Stimulated activated CD8-positive, alpha-beta memory T cell treated with anti-CD3 and anti-CD28 coated beads, Interleukin-7, amount 100 ng/mL, for 4 hours (primary cell): ENCODE data around the gene KCNC1.

Experiments
- DNase-seq, 2 donors: peaks; one replicate each; pipeline ENCODE4 v3.0.0-alpha.2; 2020; ENCODE audit warnings: low read depth in 2 of 2

The KCNC1 gene

DNA sequence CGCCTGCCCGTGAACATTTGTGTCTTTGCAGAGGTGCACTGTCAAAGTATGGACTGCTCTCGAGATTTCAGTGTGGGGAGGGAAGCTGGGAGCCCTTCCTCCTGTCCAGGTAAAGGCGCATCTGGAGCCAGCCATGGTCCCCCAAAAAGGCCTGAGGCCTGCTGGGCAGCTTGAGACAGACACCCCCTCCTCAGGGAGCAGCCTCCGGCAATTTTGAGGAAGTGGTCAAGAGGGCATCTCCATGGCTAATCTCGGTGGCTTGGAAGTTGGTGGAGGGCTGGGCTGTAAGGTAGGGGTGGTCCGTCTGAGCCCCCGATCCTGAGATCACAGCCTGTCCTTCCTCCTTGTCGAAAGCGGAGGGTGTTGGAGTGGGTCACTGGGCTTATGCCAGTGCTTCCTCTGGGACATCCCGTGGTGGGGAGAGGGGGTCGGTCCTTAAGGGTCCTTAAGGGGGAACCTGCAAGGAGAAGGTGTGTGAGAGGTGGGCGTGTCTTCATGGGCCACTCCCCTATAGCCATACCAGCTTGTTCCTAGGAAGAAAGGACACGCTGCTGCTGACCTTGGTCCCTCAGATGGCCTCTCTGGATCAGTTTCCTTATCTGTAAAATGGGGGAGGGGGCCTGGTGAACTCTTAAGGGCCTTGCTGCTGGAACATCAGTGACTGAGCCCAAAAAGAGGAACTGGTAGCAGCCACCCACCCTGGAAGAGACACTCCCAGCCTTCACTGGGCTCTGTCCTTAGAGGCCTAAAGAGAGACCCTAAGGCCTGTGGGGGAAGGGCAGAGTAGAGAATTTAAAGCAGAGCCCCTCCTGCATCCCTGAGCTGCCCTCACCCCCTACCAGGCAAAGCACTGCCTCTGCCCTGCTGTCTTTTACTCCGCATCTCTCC, 2.6 kb downstream of the KCNC1 start:
- no peak for DNase-seq

DNA sequence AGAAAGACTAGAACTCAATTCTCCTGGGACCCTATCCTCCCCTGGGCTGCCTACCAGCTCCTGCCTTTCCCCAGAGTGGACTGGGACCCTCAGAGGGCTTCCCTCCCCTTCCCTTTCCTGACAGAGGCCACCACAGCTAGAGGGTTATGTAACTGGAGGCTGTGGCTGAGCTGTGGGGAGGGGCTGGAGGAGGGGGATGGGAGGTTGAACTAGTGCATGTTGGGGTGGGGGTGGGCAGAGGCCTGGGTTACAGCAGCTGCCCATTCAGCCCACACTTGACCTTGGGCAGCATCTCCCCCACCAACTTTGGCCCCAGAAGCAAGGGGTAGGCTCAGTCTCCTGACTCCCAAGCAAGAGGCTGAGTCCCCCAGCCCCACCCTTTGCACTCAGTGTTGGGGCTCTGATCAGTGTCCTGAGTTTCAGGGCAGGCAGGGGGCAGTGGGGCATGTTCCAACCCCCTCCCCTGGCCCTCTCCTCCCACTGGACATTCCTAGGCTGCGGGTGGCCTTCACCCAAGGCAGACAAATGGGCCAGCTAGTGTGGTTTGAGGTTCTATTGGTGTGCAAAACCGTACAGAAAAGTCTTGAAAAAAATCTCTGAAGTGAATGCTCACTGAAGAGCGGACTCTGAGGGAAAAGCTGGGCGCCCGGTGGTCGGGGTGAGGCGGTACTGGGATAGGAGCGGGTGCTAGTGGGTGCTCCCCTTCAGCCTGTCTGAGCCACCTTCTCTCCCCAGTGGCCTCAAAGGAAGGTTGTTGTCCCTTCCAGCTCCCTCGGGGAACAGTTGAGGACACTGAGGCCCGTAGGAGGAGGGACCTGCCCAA, 3.8 kb downstream of the KCNC1 start:
- no peak for DNase-seq

DNA sequence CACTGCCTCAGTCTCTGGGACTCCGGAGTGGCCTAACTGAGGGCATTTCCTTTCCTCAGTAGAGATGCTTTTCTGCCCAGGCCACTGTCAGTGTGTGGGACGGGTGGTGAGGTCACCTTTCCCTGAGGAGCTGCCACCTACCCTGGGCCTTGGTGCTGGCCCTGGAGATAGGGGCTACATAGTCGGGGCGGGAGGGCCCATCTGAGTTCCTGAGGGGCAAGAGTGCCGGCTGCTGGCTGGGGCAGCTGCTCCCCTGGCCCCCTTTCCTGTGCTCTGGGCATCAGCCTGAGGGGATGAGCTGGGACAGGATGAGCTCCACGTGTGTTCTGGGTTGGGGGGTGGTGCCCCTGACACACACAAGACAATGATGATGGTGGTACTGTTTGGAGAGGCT, 5.4 kb downstream of the KCNC1 start:
- no peak for DNase-seq

GRCh38 chr11:17740649-17741235, 6.2 kb downstream of the KCNC1 start:
- DNase-seq = no peak

DNA sequence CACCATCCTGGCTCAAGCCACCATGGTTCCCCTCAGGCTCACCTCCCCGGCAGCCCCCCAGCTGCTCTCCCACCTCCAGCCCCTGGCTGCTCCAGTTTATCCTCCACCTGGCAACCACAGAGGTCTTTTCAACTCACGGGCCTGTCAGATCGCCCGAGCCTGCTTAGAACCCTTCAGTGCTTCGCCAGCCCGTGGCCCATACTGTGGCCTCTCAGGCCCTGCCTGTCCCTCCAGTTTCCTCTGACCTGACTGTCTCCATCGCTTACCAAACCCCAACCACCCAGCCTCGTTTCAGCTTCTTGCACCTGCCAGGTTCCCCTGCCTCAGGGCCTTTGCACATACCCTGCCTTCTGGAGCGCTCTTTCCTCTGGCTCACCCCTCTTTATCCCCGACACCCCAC, 6.9 kb downstream of the KCNC1 start:
- DNase-seq = no peak

DNA sequence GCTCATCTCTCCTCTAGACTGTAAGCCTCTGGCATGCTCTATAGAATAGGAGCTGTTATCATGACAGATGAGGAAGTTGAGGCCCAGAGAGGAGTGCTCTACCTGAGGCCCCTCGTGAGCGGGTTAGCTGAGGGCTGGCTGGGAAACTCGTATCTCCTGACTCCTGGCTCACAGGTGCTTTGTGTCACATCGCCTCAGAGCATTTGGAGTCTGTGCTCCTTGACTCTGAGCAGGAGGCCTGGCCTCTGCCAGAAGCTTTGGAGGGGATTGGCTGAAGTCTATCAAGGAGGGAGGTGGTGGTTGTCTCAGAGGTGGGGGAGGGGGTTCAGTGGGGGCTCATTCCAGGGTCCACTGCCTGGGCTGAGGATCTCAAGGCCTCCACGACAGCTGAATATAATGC, 7.4 kb downstream of the KCNC1 start:
- DNase-seq = no peak

DNA sequence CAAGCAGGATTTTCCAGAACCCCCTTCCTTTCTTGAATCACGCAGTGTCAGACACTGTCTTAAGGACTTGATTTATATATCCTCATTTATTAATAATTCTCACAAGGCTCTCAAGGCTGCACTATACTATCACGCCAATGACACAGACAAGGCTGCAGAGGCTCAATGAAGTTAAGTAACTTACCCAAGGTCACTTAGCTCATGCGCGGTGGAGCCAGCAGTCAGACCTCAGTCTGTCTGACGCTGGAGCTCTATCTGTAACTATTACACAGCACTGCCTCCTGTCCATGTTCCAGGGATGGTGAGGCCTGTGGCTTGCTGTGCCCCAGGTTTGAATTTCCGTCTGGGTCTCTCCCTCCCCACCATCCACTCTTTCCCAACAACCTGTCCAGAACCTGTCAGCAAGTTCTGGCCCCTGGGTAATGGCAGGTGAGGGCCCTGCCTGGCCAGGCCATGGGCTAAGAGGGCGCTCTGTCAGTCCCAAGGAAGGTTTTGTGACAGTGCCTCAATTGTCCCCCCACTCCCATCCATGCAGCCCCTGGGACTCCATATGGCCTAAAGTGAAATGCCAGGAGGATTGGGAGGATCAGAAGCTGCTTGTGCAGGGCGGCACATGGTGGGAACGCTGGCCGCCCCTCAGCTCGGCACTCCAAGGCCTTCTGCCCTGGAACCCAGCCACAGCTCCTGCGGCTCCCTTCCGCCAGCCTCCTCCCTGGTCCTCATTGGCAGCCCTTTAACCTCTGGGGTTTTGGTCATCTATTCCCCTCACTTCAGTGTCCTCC, 8.6 kb downstream of the KCNC1 start:
- no peak for DNase-seq

GRCh38 chr11:17743808-17744119, 9.2 kb downstream of the KCNC1 start:
- DNase-seq = no peak

GRCh38 chr11:17744151-17744940, 9.8 kb downstream of the KCNC1 start:
- no peak for DNase-seq

- DNase-seq = no peak
These were observed 10.6 kb downstream of the KCNC1 start for GRCh38 chr11:17745023-17745772.

GRCh38 chr11:17746096-17746495, 11.5 kb downstream of the KCNC1 start:
- DNase-seq = no peak

GRCh38 chr11:17747131-17747955, 12.8 kb downstream of the KCNC1 start:
- no peak for DNase-seq

- DNase-seq = no peak
These were observed 13.5 kb downstream of the KCNC1 start for GRCh38 chr11:17748044-17748443.

- DNase-seq = no peak
These were observed 14.5 kb downstream of the KCNC1 start for GRCh38 chr11:17748761-17749721.

- no peak for DNase-seq
These were observed 15.6 kb downstream of the KCNC1 start for GRCh38 chr11:17750013-17750800.

DNA sequence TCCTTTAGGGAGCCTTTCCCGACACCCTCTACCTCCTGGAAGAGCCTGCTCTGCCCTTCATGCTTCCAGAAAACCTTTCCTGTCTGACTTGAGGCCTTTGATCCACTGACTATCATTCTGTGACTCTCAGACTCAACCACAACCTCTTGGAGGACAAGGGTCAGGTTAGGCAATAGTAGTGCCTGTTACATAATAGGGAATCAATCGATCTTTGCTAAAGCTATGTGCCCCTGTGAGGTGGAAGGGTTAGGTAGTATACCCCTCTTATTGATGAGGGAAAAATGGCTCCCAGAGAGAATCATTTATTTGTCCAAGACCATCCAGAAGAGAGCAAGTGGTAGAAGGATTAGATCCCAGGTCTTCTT, 16.2 kb downstream of the KCNC1 start:
- DNase-seq = no peak

GRCh38 chr11:17751558-17751957, 17.0 kb downstream of the KCNC1 start:
- DNase-seq = no peak

DNA sequence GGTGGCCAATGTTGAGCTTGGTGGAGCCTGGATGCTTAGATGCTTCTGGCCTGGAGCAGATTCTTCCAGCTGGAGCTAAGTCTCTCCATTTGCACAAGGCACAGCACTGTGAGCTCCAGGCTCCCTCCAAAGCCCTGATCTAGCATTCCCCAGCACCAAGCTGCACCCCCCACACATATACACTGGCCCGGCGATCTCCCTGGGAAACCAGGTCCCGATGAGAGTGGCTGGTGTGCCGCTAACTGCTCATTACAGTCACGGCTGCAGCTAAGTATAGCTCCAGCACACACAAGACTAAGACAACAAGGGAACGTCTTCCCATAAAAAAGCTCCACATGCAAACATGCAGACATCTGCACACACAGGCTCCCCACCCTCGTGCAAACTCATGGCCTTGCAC, 17.6 kb downstream of the KCNC1 start:
- no peak for DNase-seq
